ENCODE data around the gene WNT3. TPM values are rescaled to one million over a fixed set of nuclear protein-coding genes. Genes with fewer than 3 reads are reported as not detected.
"Not testable (repeated sequence)": the region's sequence is repeated elsewhere in the genome, so short reads cannot be mapped to it uniquely, and the experiment has no call there.

The WNT3 gene
- total RNA-seq, 3 donors from 2014 or later (not counting 1 experiment from before 2014, with no cell fraction given), result 0.07 to 1.4 (median 0.30) TPM

DNA sequence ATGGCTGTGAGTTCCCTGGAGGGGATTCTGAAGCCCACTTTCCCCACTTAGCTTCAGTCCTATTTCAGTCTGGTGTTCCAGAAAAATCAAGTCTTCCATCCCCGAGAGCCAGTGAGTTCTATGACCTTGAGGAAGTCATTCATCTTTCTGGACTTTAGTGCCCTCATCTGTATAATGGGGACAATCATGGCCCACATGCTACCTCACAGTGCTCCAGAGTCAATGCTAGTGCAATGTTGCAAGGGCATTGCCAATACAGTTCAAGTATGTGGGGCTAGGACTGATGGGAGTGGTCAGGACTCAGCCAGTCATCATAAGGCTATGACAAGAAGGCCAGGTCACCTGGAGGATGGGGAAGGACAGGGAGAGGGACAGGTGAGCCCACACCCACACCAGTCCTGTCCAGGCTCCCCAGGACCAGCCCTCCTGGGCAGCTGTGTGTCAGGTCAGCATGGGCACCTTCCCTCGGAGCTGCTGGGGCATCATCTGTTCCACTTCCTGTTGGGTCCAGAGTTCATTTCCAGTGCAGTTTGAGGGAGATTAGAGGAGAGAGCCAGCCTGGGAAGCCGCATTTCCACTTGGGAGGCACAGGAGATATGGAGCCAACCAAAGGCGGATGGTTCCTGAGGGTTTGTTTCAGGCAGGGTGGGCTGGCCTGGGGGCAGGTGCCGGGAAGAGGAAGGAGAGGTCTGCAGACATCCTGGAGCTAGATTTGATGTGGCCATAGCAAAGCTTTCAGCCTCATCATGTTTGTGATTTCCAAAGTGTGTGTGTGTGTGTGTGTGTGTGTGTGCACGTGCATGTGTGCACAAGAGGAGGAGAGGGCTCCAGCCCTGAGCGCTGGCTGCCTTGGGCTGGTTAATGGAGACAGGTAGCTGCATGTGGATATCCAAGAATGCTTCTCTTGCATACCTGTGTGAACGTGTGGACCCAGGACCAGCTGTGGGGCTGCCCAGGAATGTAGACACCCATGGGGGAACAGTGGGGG lies 29.0 kb upstream of the WNT3 start:
- no peak overlapping the region for H3K27ac ChIP-seq (ENCODE audit: low read length)
- peaks cover 5% of the 10 kb centered on the region for H3K27me3 ChIP-seq (ENCODE audit: control insufficient read depth, insufficient read depth, low read length)
- Mint-ChIP-seq H3K36me3 (peaks cover 13% of the 10 kb centered on the region), H3K27ac (no peak overlapping the region), H3K27me3 (ENCODE audit: low read depth in 2 of 2) (peaks cover 59 to 71% of the 10 kb centered on the region in 2 donors), H3K4me1 (peaks cover 0 to 10% of the 10 kb centered on the region in 2 donors), H3K4me3 (no peak overlapping the region), H3K9me3 (peaks cover 7% of the 10 kb centered on the region in 2 donors)
- DNase-seq (no peak), ATAC-seq (no peak)
- no peaks in the 10 kb centered on the region for H3K36me3 ChIP-seq (ENCODE audit: control insufficient read depth, insufficient read depth, low read length)
- no peak overlapping the region for H3K4me3 ChIP-seq (ENCODE audit: low read length)
- WGBS (ENCODE audit: insufficient coverage), result 68% methylated on average over 8 of the region's 8 CpGs
- peaks cover 8% of the 10 kb centered on the region for H3K4me1 ChIP-seq (ENCODE audit: control insufficient read depth, insufficient read depth, low read length)
- TF ChIP-seq, protein P1, sequence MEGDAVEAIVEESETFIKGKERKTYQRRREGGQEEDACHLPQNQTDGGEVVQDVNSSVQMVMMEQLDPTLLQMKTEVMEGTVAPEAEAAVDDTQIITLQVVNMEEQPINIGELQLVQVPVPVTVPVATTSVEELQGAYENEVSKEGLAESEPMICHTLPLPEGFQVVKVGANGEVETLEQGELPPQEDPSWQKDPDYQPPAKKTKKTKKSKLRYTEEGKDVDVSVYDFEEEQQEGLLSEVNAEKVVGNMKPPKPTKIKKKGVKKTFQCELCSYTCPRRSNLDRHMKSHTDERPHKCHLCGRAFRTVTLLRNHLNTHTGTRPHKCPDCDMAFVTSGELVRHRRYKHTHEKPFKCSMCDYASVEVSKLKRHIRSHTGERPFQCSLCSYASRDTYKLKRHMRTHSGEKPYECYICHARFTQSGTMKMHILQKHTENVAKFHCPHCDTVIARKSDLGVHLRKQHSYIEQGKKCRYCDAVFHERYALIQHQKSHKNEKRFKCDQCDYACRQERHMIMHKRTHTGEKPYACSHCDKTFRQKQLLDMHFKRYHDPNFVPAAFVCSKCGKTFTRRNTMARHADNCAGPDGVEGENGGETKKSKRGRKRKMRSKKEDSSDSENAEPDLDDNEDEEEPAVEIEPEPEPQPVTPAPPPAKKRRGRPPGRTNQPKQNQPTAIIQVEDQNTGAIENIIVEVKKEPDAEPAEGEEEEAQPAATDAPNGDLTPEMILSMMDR (IDR thresholded peaks at IDR 0.05), result no peak
- intact Hi-C loops (cut with micrococcal nuclease), result no loop called here
- H3K9me3 ChIP-seq (ENCODE audit: control insufficient read depth, insufficient read depth, low read length), result peaks cover 4% of the 10 kb centered on the region

DNA sequence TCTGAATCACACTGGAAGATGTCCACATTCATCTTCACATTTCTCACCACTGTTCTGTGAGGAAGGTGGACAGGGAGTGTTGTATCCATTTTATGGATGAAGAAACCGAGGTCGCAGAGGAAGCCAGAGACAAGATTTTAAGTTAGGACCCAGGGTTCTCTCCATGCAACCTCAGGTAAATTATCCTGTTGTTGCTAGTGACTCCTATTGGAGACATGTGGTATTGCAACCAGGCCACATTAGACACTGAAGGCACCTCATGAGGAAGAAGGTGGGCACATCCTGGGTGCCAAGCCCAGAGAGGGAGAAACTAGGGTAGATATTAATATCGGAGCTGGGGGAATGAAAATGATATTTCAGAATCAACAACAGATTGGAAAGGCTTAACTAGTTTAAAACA lies 24.3 kb upstream of the WNT3 start:
- no peaks in the 10 kb centered on the region for H3K36me3 ChIP-seq (ENCODE audit: control insufficient read depth, insufficient read depth, low read length)
- H3K36me3 Mint-ChIP-seq, result peaks cover 13% of the 10 kb centered on the region
- no peaks in the 10 kb centered on the region for H3K4me1 ChIP-seq (ENCODE audit: control insufficient read depth, insufficient read depth, low read length)
- H3K4me3 Mint-ChIP-seq, result no peak overlapping the region
- H3K27ac Mint-ChIP-seq, result no peak overlapping the region
- TF ChIP-seq, protein P1 (IDR thresholded peaks at IDR 0.05), result no peak
- no peak overlapping the region for H3K27ac ChIP-seq (ENCODE audit: low read length)
- peaks cover 4% of the 10 kb centered on the region for H3K9me3 ChIP-seq (ENCODE audit: control insufficient read depth, insufficient read depth, low read length)
- H3K4me3 ChIP-seq (ENCODE audit: low read length), result no peak overlapping the region
- intact Hi-C loops (cut with micrococcal nuclease), result loop anchor here (5.0 kb wide), 1 partner anchor 159 kb away; no protein-coding TSS in a partner anchor
- peak in 1 of 2 donors; percentile 26 for DNase-seq
- peaks cover 12% of the 10 kb centered on the region for H3K27me3 ChIP-seq (ENCODE audit: control insufficient read depth, insufficient read depth, low read length)
- H3K27me3 Mint-ChIP-seq (ENCODE audit: low read depth in 2 of 2), result peaks cover 38 to 43% of the 10 kb centered on the region in 2 donors
- no peak for ATAC-seq
- peaks cover 7 to 11% of the 10 kb centered on the region in 2 donors for H3K9me3 Mint-ChIP-seq
- H3K4me1 Mint-ChIP-seq, result peaks cover 0 to 5% of the 10 kb centered on the region in 2 donors
- WGBS (ENCODE audit: insufficient coverage), result 90% methylated on average over 3 of the region's 3 CpGs

DNA sequence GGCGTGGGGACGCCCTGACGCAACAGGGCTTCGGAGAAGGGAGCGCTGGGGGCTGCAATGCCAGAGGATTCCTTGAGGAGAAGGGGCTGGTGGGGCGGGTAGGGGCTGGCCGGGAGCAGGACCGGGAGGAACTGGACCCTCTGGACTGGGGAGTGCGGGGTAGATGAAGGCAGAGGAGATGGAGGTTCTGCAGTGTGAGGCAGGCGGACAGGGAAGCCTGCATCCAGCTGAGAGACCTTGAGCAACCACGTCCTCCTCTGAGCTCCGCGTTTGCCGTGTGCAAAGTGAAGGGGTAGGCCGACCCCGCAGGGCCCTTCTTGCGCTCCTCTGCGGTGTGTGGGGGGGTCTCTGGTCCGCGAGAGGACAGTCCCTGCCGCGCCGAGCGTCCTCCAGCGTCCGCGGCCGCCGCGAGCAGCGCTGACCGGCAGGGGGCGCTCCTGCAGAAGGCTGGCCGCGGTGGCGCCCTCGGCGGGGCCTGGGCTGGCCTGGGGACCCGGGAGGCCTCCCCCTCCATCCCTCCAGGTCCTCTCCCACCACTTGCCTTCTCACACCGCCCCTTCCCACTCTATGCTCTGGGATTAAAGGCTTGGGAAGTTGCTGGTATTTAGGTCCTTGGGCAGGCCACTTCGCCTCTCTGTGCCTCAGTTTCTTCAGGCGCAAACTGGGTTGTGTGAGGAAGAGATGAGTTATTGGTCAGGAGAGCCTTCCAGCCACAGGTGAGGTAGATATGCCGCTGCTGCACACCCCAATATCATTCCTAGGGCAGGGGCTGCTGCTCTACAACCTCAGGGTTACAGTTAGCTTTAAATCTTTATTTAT lies 23.3 kb upstream of the WNT3 start:
- DNase-seq, result peak; percentile 23 to 56
- peak in 2 of 3 donors; percentile 32 to 58 for ATAC-seq
- no peaks in the 10 kb centered on the region for H3K36me3 ChIP-seq (ENCODE audit: control insufficient read depth, insufficient read depth, low read length)

DNA sequence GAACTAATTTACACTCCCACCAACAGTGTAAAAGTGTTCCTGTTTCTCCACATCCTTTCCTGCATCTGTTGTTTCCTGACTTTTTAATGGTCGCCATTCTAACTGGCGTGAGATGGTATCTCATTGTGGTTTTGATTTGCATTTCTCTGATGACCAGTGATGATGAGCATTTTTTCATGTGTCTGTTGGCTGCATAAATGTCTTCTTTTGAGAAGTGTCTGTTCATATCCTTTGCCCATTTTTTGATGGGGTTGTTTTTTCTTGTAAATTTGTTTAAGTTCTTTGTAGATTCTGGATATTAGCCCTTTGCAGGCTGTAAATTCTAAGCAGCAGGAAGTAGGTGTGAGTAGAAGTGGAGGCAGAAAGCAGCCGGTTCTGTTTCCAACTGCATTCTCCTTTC lies 22.1 kb upstream of the WNT3 start:
- intact Hi-C loops (cut with micrococcal nuclease), result loop anchor here (2.0 to 5.0 kb wide), 2 partner anchors 100 to 162 kb away; no protein-coding TSS in a partner anchor
- not testable (repeated sequence) for H3K27ac Mint-ChIP-seq; H3K4me3 Mint-ChIP-seq; H3K36me3 ChIP-seq (ENCODE audit: control insufficient read depth, insufficient read depth, low read length); H3K27ac ChIP-seq (ENCODE audit: low read length); H3K4me1 ChIP-seq (ENCODE audit: control insufficient read depth, insufficient read depth, low read length); H3K9me3 ChIP-seq (ENCODE audit: control insufficient read depth, insufficient read depth, low read length); ATAC-seq; H3K4me3 ChIP-seq (ENCODE audit: low read length); DNase-seq
- peaks cover 7 to 12% of the 10 kb centered on the region in 2 donors for H3K4me1 Mint-ChIP-seq
- WGBS (ENCODE audit: insufficient coverage), result 6% methylated on average over 1 of the region's 3 CpGs
- peaks cover 7 to 11% of the 10 kb centered on the region in 2 donors for H3K9me3 Mint-ChIP-seq
- peaks cover 12% of the 10 kb centered on the region for H3K27me3 ChIP-seq (ENCODE audit: control insufficient read depth, insufficient read depth, low read length)
- peaks cover 13% of the 10 kb centered on the region for H3K36me3 Mint-ChIP-seq
- peaks cover 26 to 32% of the 10 kb centered on the region in 2 donors for H3K27me3 Mint-ChIP-seq (ENCODE audit: low read depth in 2 of 2)

More for the DNA sequence above, 23.3 kb upstream of the WNT3 start:
- peaks cover 0 to 5% of the 10 kb centered on the region in 2 donors for H3K4me1 Mint-ChIP-seq
- peaks cover 4% of the 10 kb centered on the region for H3K9me3 ChIP-seq (ENCODE audit: control insufficient read depth, insufficient read depth, low read length)
- no peaks in the 10 kb centered on the region for H3K4me1 ChIP-seq (ENCODE audit: control insufficient read depth, insufficient read depth, low read length)
- 19% methylated on average over 42 of the region's 43 CpGs for WGBS (ENCODE audit: insufficient coverage)
- no peak overlapping the region for H3K27ac Mint-ChIP-seq
- TF ChIP-seq, protein P1 (IDR thresholded peaks at IDR 0.05), result peak; percentile 72
- peaks cover 12% of the 10 kb centered on the region for H3K27me3 ChIP-seq (ENCODE audit: control insufficient read depth, insufficient read depth, low read length)
- H3K4me3 ChIP-seq (ENCODE audit: low read length), result no peak overlapping the region
- H3K27me3 Mint-ChIP-seq (ENCODE audit: low read depth in 2 of 2), result peaks cover 30 to 32% of the 10 kb centered on the region in 2 donors
- peaks cover 7 to 11% of the 10 kb centered on the region in 2 donors for H3K9me3 Mint-ChIP-seq
- no peak overlapping the region for H3K27ac ChIP-seq (ENCODE audit: low read length)
- H3K36me3 Mint-ChIP-seq, result peaks cover 13% of the 10 kb centered on the region
- intact Hi-C loops (cut with micrococcal nuclease), result loop anchor here (2.0 to 5.0 kb wide), 2 partner anchors 99 to 161 kb away; no protein-coding TSS in a partner anchor
- no peak overlapping the region for H3K4me3 Mint-ChIP-seq

Measured in natural killer cell (primary cell).